ENCODE results near the gene MRM3.
"Not testable (repeated sequence)": the region's sequence is repeated elsewhere in the genome, so short reads cannot be mapped to it uniquely, and the experiment has no call there.

DNA sequence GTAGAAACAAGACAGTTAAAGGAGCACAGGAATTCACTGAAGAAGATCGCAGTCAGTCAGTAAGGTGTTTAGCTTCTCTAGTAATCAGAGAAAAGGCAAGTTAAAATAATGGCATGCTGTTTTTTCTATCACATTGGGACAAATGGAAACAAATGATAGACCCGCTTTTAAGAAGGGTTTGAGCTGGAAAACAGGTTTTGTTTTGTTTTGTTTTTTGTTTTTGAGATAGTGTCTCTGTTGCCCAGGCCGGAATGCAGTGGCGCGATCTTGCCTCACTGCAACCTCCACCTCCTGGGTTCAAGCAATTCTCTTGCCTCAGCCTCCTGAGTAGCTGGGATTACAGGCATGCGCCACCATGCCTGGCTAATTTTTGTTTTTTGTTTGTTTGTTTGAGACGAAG, 3.7 kb downstream of the MRM3 start:
- TF ChIP-seq, protein P1, sequence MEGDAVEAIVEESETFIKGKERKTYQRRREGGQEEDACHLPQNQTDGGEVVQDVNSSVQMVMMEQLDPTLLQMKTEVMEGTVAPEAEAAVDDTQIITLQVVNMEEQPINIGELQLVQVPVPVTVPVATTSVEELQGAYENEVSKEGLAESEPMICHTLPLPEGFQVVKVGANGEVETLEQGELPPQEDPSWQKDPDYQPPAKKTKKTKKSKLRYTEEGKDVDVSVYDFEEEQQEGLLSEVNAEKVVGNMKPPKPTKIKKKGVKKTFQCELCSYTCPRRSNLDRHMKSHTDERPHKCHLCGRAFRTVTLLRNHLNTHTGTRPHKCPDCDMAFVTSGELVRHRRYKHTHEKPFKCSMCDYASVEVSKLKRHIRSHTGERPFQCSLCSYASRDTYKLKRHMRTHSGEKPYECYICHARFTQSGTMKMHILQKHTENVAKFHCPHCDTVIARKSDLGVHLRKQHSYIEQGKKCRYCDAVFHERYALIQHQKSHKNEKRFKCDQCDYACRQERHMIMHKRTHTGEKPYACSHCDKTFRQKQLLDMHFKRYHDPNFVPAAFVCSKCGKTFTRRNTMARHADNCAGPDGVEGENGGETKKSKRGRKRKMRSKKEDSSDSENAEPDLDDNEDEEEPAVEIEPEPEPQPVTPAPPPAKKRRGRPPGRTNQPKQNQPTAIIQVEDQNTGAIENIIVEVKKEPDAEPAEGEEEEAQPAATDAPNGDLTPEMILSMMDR (IDR thresholded peaks at IDR 0.05): not testable (repeated sequence)
- TF ChIP-seq POLR2A (IDR thresholded peaks at IDR 0.05); EP300 (IDR thresholded peaks at IDR 0.05; ENCODE audit: low read depth): not testable (repeated sequence)

All from transverse colon (tissue), 3 donors.